Measurements from ENCODE around the gene ZNF695.

The ZNF695 gene

DNA sequence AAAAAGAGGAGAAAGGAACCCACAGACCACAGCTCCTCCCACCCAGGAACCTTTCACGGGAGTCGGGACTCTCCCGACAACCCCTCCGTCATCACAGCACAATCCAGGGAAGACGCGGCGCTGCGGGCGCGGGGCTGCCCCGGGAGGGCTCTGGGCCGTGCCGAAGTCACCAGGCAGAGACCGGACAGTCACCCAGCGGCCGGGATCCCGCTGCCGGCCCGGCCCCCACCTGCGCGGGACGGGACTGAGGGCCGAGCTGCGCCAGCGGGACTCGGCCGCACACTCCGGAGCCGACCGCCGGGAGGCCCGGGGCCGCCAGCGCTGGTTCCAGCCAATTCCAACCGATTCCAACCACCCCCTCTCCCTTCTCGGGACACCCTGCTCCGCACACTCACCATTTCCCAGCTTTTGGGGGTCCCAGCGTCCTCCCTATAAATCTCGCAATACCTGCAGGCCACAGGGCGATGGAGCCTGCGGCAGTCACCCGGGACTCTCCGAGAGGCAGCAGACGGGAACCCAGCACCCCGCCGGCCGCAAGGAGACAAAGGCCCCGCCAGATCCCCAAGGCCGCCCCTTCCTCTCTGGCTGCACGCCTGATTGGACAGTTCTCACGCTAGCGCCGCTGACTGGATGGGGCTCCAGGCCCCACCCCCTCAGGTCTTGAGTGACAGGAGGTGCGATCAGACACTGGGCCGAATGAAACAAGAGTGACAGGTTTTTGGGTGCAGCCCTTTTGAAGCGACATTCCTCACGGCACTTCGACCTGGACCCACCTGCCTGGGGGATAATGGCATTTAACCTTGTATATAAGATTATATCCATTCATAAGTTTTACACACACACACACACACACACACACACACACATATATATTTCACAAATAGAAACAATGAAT, at the start of gene ZNF695:
ZNF695 (minus strand) TSS at position 547 of the 895 bp plus-strand sequence; CDS start at position 398, 149 bp downstream.
- H3K4me3 ChIP-seq (replicated peaks in 1 of 2; ENCODE audit: low read depth in 2 of 2, low read length in 2 of 2), result peak within 1 kb of the TSS; percentile 69 to 71
- DNase-seq (ENCODE audit: low read depth in 2 of 2), result peak; percentile 94 to 95
- TF ChIP-seq CTCF (IDR thresholded peaks at IDR 0.05; ENCODE audit: low read depth, low read length), result no peak

DNA sequence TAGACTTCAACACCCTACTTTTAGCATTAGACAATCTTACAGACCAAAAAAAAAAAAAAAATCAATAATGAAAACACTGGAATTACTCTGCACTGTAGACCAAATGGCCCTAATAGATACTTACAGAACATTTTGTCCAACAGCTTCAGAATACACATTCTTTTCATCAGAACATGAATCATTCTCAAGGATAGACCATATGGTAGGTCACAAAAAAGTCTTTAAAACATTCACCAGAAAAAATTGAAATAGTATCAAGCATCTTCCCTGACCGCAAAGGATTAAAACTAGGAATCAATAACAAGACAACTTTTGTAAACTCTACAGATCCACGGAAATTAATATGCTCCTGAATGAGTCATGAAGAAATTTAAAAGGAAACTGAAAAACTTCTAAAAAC, 48.2 kb upstream of the ZNF695 start:
- TF ChIP-seq CTCF (IDR thresholded peaks at IDR 0.05; ENCODE audit: low read depth, low read length), result no peak
- DNase-seq (ENCODE audit: low read depth in 2 of 2), result peak in 1 of 2 donors; percentile 45
- H3K4me3 ChIP-seq (replicated peaks in 1 of 2; ENCODE audit: low read depth in 2 of 2, low read length in 2 of 2), result no peak overlapping the region

DNA sequence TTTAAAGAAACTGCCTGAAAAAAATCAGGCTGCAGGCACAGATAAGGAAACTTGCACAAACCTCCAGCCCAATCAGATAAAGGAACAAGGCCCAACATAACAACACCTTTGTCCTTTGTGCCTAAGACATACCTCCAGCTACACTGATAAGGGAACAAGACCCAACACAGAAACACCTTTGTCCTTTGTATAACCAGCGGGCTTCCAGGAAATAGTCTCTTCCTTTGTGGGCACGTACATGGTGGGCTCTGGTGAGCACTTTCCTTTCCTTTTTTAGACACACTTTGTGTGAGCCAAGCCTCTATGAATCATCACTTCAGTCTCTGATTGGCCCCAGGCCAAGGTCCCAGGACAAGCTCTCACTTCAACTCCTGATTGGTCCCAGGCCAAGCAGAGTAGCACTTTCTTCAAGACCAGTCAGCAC, 47.1 kb upstream of the ZNF695 start:
- no peak for TF ChIP-seq CTCF (IDR thresholded peaks at IDR 0.05; ENCODE audit: low read depth, low read length)
- DNase-seq (ENCODE audit: low read depth in 2 of 2), result peak; percentile 67 to 82
- no peak overlapping the region for H3K4me3 ChIP-seq (replicated peaks in 1 of 2; ENCODE audit: low read depth in 2 of 2, low read length in 2 of 2)

- H3K4me3 ChIP-seq (replicated peaks in 1 of 2; ENCODE audit: low read depth in 2 of 2, low read length in 2 of 2), result no peak overlapping the region
- no peak for TF ChIP-seq CTCF (IDR thresholded peaks at IDR 0.05; ENCODE audit: low read depth, low read length)
- no peak for DNase-seq (ENCODE audit: low read depth in 2 of 2)
Observed at GRCh38 chr1:247047702-247048101, 39.8 kb upstream of the ZNF695 start.

- no peak for TF ChIP-seq CTCF (IDR thresholded peaks at IDR 0.05; ENCODE audit: low read depth, low read length)
- no peak for DNase-seq (ENCODE audit: low read depth in 2 of 2)
- no peak overlapping the region for H3K4me3 ChIP-seq (replicated peaks in 1 of 2; ENCODE audit: low read depth in 2 of 2, low read length in 2 of 2)
Observed at GRCh38 chr1:247047260-247047659, 39.4 kb upstream of the ZNF695 start.

DNA sequence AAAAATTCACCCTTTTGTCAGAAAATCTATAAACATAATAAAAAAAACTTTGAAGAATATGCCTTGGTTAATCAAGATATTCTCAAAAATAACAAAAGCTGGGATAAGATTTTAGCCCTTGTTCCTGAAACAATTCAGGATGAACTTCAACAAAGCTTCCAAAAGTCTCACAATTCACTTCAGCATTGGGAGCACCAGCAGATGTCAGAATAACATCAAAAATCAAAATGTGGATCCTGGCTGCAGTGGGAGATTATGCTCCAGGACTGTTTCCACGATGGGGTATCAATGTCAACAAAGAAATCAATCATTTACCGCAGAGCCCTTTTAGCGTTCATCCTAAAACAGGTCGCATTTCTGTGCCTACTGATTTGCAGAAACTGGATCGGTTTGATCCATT, 35.5 kb upstream of the ZNF695 start:
- no peak for TF ChIP-seq CTCF (IDR thresholded peaks at IDR 0.05; ENCODE audit: low read depth, low read length)
- no peak overlapping the region for H3K4me3 ChIP-seq (replicated peaks in 1 of 2; ENCODE audit: low read depth in 2 of 2, low read length in 2 of 2)
- DNase-seq (ENCODE audit: low read depth in 2 of 2), result no peak
